BLaER1 treated with 17β-estradiol and CSF1 and Interleukin-3, amounts not matched to agents 10 nM and 100 nM (cell line): ENCODE data around the gene PLA2G15.

Experiments
- H3K27ac ChIP-seq, 11 experiments: shearing (Covaris generic); formaldehyde crosslinking; 2 replicates each; pipeline ENCODE4 v1.8.1; 2022
- H3K27me3 ChIP-seq, 11 experiments: shearing (Covaris generic); formaldehyde crosslinking; 2 replicates each; pipeline ENCODE4 v1.8.1; 2022
- H3K36me3 ChIP-seq, 11 experiments: shearing (Covaris generic); formaldehyde crosslinking; 2 replicates each; pipeline ENCODE4 v1.8.1; 2022
- H3K4me1 ChIP-seq, 10 experiments: shearing (Covaris generic); formaldehyde crosslinking; 2 replicates each; pipeline ENCODE4 v1.8.1; 2022
- H3K4me2 ChIP-seq, 11 experiments: shearing (Covaris generic); formaldehyde crosslinking; 2 replicates each; pipeline ENCODE4 v1.8.1; 2022
- H3K4me3 ChIP-seq, 10 experiments: shearing (Covaris generic); formaldehyde crosslinking; 2 replicates each; pipeline ENCODE4 v1.8.1; 2022
- H3K9ac ChIP-seq, 11 experiments: shearing (Covaris generic); formaldehyde crosslinking; 2 replicates each; pipeline ENCODE4 v1.8.1; 2022
- H3K9me3 ChIP-seq, 11 experiments: shearing (Covaris generic); formaldehyde crosslinking; replicated peaks in 1 of 11; 2 replicates each; pipeline ENCODE4 v1.8.1; 2022
- H4K20me1 ChIP-seq, 11 experiments: shearing (Covaris generic); formaldehyde crosslinking; 2 replicates each; pipeline ENCODE4 v1.8.1; 2022
- Cebpa-rat ChIP-seq, 11 experiments: shearing (Covaris generic); IDR thresholded peaks; 2 replicates each; pipeline ENCODE4 v1.8.1; 2022

PLA2G15 gene

DNA sequence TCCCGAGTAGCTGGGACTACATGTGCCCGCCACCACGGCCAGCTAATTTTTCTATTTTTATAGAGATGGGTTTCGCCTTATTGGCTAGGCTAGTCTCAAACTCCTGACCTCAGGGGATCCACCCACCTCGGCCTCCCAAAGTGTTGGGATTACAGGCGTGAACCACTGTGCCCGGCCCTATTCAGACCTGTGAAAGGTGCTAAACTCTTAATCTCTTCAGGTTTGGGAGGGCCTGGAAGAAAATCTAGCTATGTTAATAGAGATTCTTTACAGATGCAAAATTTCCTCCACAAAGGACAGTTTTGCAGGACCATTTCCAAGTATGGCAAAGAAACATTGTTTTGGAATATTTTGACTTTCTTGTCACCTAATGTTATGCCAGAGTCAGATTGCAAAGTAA, 3.1 kb upstream of the PLA2G15 start:
- Histone ChIP-seq H3K4me3 (no peak overlapping the region), H3K36me3 (no peaks in the 10 kb centered on the region), H3K27me3 (no peaks in the 10 kb centered on the region), H3K4me2 (no peak overlapping the region), H3K9me3 (no peaks in the 10 kb centered on the region), H3K9ac (no peak overlapping the region), H3K27ac (no peak overlapping the region), H4K20me1 (peaks cover 0 to 18% (median 0%) of the 10 kb centered on the region in 11 experiments; a peak in 3 of 22 replicates), H3K4me1 (peaks cover 36 to 50% (median 45%) of the 10 kb centered on the region in 10 experiments)
- no peak for TF ChIP-seq Cebpa-rat (IDR thresholded peaks at IDR 0.05)

GRCh38 chr16:68242926-68243858, 2.0 kb upstream of the PLA2G15 start:
- peaks cover 0 to 4% (median under 1%) of the 10 kb centered on the region in 11 experiments; a peak in 6 of 22 replicates for H3K36me3 ChIP-seq
- H3K4me1 ChIP-seq: peaks cover 40 to 54% (median 48%) of the 10 kb centered on the region in 10 experiments
- H4K20me1 ChIP-seq: peaks cover 0 to 22% (median 0%) of the 10 kb centered on the region in 11 experiments; a peak in 4 of 22 replicates
- H3K4me3 ChIP-seq: no peak overlapping the region
- H3K9me3 ChIP-seq: no peaks in the 10 kb centered on the region
- H3K27ac ChIP-seq: no peak overlapping the region
- no peaks in the 10 kb centered on the region for H3K27me3 ChIP-seq
- TF ChIP-seq Cebpa-rat (IDR thresholded peaks at IDR 0.05): no peak
- 0 out of 22 replicates have a peak overlapping the region, but pooled peaks of 1 of the 11 experiments have one; percentile 100 for H3K4me2 ChIP-seq
- H3K9ac ChIP-seq: no peak overlapping the region

- Histone ChIP-seq H3K27ac (peak overlapping the region; percentile 42 to 67 (median 63); a peak in 20 of 22 replicates), H3K9me3 (no peaks in the 10 kb centered on the region), H3K27me3 (no peaks in the 10 kb centered on the region), H3K36me3 (peaks cover 9 to 16% (median 14%) of the 10 kb centered on the region in 11 experiments; a peak in 21 of 22 replicates), H4K20me1 (peaks cover 0 to 22% (median 0%) of the 10 kb centered on the region in 11 experiments; a peak in 5 of 22 replicates), H3K4me1 (peaks cover 49 to 56% (median 55%) of the 10 kb centered on the region in 10 experiments), H3K9ac (peak overlapping the region; percentile 71 to 85 (median 81)), H3K4me3 (peak overlapping the region; percentile 78 to 96 (median 86)), H3K4me2 (peak overlapping the region; percentile 97 to 100 (median 99))
- no peak for TF ChIP-seq Cebpa-rat (IDR thresholded peaks at IDR 0.05)
Observed at GRCh38 chr16:68244481-68244902, 681 bp upstream of the PLA2G15 start.

GRCh38 chr16:68246121-68246520, 948 bp downstream of the PLA2G15 start:
- peak overlapping the region; percentile 51 to 82 (median 68); a peak in 13 of 22 replicates for H3K27ac ChIP-seq
- peak overlapping the region; percentile 78 to 96 (median 86) for H3K4me3 ChIP-seq
- H3K9me3 ChIP-seq: no peaks in the 10 kb centered on the region
- peaks cover 25 to 31% (median 29%) of the 10 kb centered on the region in 11 experiments; a peak in 21 of 22 replicates for H3K36me3 ChIP-seq
- TF ChIP-seq Cebpa-rat (IDR thresholded peaks at IDR 0.05): no peak
- H3K4me1 ChIP-seq: peaks cover 59 to 65% (median 63%) of the 10 kb centered on the region in 10 experiments
- peaks cover 0 to 22% (median 0%) of the 10 kb centered on the region in 11 experiments; a peak in 5 of 22 replicates for H4K20me1 ChIP-seq
- H3K9ac ChIP-seq: peak overlapping the region; percentile 71 to 85 (median 80); a peak in 21 of 22 replicates
- H3K27me3 ChIP-seq: no peaks in the 10 kb centered on the region
- H3K4me2 ChIP-seq: peak overlapping the region; percentile 93 to 99 (median 98)

- Histone ChIP-seq H3K4me3 (peak overlapping the region; percentile 78 to 96 (median 86)), H3K9me3 (no peaks in the 10 kb centered on the region), H3K27me3 (no peaks in the 10 kb centered on the region), H3K9ac (peak overlapping the region; percentile 71 to 85 (median 80); a peak in 19 of 22 replicates), H3K36me3 (peaks cover 25 to 36% (median 30%) of the 10 kb centered on the region in 11 experiments; a peak in 21 of 22 replicates), H4K20me1 (peaks cover 0 to 22% (median 0%) of the 10 kb centered on the region in 11 experiments; a peak in 6 of 22 replicates), H3K27ac (peak overlapping the region; percentile 49 to 82 (median 64); a peak in 21 of 22 replicates), H3K4me1 (peaks cover 65 to 70% (median 68%) of the 10 kb centered on the region in 10 experiments), H3K4me2 (peak overlapping the region; percentile 93 to 99 (median 98))
- TF ChIP-seq Cebpa-rat (IDR thresholded peaks at IDR 0.05): no peak
Observed at GRCh38 chr16:68246666-68247065, 1.5 kb downstream of the PLA2G15 start.

- H3K9ac ChIP-seq: peak overlapping the region; percentile 45 to 85 (median 80); a peak in 21 of 22 replicates
Observed at GRCh38 chr16:68247400-68247799, 2.2 kb downstream of the PLA2G15 start.

DNA sequence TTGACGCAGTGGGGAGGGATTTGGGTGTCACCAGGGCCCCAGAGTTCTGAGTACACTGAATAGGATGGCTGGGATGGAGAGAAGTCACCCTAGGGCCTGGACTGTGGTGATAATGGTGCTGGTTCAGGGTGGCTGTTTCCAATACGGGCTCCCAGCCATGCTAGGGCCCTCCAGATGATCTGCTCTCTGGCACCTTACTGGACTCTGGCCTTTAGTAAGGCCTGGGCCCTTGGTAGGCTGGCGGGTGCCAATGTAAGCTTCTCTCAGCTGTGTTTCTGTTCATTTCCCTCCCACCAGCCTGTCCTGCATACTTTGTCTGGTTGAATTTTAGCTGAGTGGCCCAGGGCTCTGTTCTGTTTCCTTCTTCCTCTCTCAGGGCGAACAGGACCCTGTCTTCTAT, 2.8 kb downstream of the PLA2G15 start:
- Histone ChIP-seq H3K9me3 (no peaks in the 10 kb centered on the region), H4K20me1 (peaks cover 0 to 28% (median 6%) of the 10 kb centered on the region in 11 experiments; a peak in 8 of 22 replicates), H3K4me3 (peak overlapping the region in 4 of 10 experiments; percentile 88 to 96 (median 92); a peak in 9 of 20 replicates), H3K27me3 (no peaks in the 10 kb centered on the region), H3K4me1 (peaks cover 77 to 83% (median 81%) of the 10 kb centered on the region in 10 experiments), H3K27ac (peak overlapping the region; percentile 42 to 82 (median 64); a peak in 20 of 22 replicates), H3K9ac (peak overlapping the region in 8 of 11 experiments; percentile 76 to 85 (median 80); a peak in 11 of 22 replicates), H3K4me2 (peak overlapping the region; percentile 93 to 99 (median 98)), H3K36me3 (peaks cover 27 to 47% (median 34%) of the 10 kb centered on the region in 11 experiments)
- TF ChIP-seq Cebpa-rat (IDR thresholded peaks at IDR 0.05): no peak

More at GRCh38 chr16:68247400-68247799, 2.2 kb downstream of the PLA2G15 start:
- Histone ChIP-seq H3K4me1 (peaks cover 72 to 78% (median 76%) of the 10 kb centered on the region in 10 experiments), H3K36me3 (peaks cover 27 to 42% (median 30%) of the 10 kb centered on the region in 11 experiments; a peak in 21 of 22 replicates), H3K9me3 (no peaks in the 10 kb centered on the region), H3K27me3 (no peaks in the 10 kb centered on the region), H3K4me2 (peak overlapping the region; percentile 93 to 99 (median 98)), H3K27ac (peak overlapping the region; percentile 49 to 82 (median 64)), H4K20me1 (peaks cover 0 to 23% (median 6%) of the 10 kb centered on the region in 11 experiments; a peak in 7 of 22 replicates), H3K4me3 (peak overlapping the region; percentile 78 to 96 (median 86); a peak in 17 of 20 replicates)
- TF ChIP-seq Cebpa-rat (IDR thresholded peaks at IDR 0.05): no peak

GRCh38 chr16:68249371-68249770, 4.2 kb downstream of the PLA2G15 start:
- H3K9ac ChIP-seq: no peak overlapping the region
- H3K4me1 ChIP-seq: peaks cover 75 to 93% (median 88%) of the 10 kb centered on the region in 10 experiments
- TF ChIP-seq Cebpa-rat (IDR thresholded peaks at IDR 0.05): no peak
- peaks cover 0 to 38% (median 6%) of the 10 kb centered on the region in 11 experiments; a peak in 8 of 22 replicates for H4K20me1 ChIP-seq
- H3K4me2 ChIP-seq: peak overlapping the region in 8 of 11 experiments; percentile 5 to 99 (median 98); a peak in 10 of 22 replicates
- no peaks in the 10 kb centered on the region for H3K27me3 ChIP-seq
- H3K36me3 ChIP-seq: peaks cover 39 to 62% (median 49%) of the 10 kb centered on the region in 11 experiments
- H3K27ac ChIP-seq: peak overlapping the region in 2 of 11 experiments; percentile 38 to 50; a peak in 5 of 22 replicates
- H3K4me3 ChIP-seq: no peak overlapping the region
- no peaks in the 10 kb centered on the region for H3K9me3 ChIP-seq
